GM19455 (cell line): ENCODE data around the gene NOL4L.

Experiments used
- ATAC-seq: cut with Tn5 transposase; IDR thresholded peaks from one replicate; pipeline ENCODE4 v1.9.1; 2021; ENCODE audit not compliant: unreplicated experiment

NOL4L gene

DNA sequence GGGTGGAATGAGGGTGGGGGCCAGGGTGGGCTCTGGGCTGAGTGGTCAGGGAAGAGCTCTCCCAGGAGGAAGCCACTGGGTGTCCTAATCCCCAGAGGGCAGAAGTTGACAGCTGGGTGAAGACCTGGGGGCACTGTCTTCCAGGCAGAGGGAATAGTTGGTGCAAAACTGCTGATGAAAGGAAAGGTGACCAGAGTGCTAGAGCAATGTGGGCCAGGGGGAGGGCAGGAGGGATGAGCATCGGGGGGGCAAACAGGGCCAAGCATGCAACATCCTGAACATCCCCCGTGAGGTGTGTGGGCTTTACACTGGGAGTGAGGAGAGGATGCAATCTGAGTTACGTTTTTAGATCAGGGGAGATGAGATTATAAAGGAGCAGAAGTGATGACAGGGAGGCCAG lies 97.8 kb downstream of the NOL4L start:
- ATAC-seq: no peak

DNA sequence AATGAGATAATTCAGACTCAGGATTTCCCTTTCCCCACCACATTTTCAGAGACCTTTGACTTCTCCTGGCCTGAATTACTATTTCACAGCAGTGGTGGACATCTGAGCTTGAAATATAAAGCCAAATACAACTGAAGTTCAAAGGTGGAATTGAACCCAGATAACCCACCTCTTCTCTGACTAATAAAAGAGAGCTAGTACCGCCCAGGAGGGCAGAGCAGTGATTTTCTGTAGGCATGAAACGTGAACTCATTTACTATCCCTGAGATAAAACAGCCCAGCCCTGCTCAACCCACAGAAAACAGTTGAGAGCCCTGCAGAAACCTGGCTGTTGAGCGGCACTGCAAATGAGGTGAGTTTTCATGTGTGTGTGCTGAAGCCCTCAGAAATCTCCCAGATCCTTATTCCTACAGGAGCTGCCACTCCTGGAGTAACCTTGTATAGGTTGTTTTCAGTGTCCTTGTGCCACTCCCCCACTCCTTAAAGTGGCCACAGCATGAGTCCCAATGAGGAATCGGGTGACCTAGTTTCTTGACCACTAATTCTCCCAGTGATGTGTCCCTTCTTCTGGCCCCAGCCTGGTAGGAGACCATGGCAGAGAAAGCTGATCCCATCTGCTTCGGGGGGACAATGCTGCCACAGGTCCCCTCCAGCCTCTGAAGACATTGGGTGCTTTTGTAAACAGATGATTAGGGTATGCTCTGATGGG lies 99.2 kb downstream of the NOL4L start:
- ATAC-seq: no peak

DNA sequence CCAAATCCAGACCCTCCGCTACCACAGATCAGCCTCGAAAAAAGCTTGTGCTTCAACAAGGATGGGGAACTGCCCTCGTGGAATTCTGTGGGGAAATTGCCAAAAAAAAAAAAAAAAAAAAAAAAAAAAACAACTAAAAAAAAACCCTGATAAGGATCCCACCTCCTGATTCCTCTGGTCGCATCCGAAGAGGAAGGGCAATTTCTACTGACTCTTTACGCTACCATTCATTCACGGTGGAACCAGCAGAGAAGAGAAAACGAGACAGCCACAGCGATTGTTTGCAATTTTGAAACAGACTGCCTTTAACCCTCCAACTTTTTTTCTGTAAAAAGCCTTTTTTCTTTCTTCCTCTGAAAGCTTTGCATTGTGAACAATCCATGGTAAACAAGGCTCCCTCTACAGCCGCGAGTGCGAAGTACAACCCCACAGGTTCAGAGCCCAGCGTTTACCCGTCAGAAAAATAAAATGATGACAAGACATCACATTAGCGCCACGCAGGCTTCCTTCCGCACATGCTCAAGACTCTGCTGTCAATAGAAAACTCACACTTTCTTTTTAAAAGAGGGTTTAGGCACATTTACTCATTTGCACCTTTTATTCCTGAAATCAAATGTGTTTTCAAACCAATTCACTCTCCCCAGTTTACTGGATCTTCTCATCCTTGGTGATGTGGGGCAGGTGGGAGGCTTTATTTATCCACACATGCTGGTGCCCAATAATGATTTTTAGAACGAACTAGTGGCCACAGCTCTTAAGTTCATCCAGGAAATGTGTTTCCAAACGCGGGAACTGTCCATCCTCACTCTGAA lies 100.0 kb downstream of the NOL4L start:
- ATAC-seq: no peak

DNA sequence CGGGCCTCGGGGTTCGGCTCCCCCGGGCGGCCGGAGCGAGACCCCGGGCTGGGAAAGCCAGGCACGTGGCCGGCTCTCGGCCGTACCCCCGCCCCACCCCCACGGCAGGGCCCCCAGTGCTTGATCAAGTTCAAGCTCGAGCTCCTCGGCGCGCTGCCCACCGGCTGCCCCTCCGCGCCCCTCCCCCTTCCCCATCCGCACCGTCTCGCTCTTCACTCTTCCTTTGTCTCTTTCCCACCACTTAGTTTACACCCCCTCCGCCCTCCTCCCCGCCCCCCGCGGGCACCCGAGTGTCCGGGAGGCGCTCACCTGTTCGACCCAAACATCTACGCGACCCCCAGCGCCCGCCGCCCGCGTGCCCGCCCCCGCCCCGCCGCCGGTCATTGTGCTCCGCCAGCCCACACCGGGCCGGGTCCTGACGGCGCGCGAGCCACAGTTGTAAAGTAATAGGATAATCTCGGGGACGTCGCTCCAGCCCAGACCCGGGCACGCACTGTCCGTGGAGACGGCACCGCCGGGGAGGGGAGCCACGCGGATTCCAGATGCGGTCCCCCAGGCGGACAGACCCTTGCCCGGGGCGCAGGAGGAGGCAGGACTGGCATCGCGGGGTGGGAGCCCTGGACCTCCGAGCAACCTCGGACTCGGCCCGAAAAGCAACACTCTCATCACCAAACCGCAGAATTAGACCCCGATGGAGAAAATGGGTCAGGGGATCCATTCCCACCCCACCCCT lies 100.7 kb downstream of the NOL4L start:
- no peak for ATAC-seq

DNA sequence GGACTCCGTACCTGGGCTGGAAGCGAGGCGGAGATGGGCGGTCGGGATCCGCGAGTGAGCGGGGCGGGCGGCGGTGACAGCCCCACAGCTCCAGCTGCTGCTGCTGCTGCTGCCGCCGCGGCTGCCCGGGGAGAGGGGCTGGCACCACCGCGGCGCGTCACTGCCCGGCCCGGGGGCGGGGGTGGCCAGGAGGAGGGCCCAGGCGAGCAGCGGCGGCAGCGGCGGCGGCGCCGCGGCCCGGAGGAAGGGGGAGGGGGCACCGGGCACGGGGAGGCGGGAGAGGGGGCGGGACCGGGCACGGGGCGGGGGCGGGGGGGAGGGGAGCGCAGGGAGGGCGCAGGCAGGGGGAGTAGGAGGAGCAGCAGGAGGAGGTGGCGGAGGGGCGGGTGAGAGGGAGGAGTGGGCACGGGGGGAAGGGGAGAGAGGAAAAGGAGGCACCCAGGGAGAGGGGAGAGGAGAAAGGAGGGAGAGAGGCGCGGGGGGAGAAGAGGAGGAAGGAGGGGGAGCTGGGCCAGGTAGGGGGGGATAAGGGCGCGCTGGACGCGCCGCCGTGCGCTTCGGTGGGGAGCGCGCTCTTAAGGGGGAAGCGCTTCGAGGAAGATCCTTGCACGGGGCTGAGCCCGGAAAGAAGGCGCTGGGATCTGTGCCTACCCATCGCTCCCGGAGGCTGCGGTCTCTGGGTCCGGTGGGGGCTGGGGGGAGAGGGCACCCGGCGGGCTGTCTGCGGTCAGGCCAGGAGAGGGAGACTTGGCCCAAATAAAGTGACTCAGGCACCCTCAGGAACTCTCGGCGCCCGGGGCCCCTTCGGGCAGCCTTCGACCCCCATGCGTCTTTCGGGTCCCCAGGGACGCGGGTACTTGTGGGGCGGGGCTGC lies 101.5 kb downstream of the NOL4L start:
- no peak for ATAC-seq

DNA sequence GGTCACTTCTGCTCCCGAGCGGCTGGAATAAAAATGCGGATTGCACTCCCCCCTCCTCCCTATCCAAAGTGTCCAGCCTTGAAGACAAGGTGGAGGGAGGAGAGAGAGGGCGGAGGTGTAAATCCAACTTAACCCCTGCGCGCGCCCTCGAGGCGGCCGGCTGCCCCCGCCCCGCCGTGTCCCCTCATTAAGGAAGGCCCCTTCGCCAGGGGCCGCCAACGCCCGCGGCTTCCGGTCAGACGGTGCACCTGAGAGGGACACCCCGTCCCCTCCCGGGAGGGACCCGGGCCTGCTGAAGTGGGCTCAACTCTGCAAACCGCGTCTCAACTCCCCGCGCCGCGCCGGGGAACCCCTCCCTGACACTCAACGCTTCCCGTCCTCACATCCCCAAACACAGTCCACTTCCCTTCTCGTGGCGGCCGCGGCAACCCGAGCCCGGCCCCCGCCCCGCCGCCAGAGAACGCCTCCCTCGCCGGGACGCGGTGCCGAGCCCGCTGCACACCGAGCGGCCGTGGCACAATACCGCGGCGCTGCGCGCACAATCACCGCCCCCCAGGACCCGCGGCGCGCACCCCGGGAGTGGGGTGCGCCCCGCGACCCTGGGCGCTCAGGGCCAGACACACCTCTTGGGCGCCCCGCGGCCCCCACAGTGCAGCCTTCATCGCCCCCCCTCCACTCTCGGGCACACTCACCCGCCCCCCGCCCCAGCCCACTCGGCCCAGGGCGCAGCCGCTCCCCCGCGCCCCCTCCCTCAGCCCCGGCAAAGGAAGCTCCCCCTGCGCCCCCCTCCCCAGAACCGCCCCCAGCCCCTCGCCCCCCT lies 102.5 kb downstream of the NOL4L start:
- no peak for ATAC-seq

DNA sequence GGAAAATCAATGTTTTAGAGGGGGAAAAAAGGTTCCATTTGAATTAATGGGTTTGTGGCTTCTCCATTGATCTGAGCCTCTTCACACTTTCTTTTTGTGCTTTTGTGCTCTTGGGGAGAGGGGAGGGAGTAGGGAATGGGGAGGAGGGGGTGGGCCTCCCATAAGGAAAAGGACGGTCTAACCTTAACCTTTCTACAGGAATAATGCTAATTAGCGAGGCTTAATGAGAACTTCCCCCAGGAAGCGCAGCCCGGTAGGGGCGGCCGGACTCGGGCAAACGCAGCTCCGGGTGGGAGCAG lies 103.0 kb downstream of the NOL4L start:
- no peak for ATAC-seq

DNA sequence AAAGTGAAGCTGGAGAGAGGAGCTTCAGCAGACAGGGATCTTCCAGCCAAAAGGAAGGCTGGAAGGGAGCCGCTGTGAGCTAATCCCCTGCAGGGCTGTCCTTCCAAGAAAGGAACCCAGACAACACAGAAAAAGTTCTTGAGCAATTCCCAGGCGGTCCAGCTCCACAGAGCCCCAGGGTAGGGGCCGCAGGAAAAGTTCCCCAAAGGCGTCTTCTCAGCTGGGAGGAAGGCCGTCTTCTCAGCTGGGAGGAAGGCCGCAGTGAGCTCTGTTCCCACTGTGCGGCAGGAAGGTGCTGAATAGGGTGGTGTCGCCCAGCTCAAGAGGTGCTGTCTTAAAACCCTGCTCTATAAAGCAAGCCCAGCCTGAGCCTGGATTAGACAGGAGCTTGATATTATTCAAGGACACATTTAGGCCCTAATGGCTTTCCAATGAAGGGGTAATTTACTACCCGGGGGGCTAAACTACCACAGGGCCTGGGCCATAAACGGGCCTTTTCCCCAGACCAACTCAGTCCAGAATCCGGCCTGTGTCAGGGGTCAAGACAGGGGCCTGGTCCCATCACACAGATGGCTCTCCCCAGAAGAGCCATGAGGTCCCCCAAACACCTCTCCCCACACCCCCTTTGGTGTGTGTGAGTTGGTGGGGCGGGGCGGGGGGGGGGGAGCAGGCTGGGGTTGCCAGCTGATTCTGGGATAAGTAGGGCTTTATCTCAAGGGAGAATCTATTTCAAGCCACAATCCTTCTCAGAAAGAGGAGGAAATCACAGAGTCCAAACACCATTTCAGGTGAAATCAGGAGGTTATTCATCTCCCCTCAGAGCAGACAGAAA lies 103.6 kb downstream of the NOL4L start:
- no peak for ATAC-seq

DNA sequence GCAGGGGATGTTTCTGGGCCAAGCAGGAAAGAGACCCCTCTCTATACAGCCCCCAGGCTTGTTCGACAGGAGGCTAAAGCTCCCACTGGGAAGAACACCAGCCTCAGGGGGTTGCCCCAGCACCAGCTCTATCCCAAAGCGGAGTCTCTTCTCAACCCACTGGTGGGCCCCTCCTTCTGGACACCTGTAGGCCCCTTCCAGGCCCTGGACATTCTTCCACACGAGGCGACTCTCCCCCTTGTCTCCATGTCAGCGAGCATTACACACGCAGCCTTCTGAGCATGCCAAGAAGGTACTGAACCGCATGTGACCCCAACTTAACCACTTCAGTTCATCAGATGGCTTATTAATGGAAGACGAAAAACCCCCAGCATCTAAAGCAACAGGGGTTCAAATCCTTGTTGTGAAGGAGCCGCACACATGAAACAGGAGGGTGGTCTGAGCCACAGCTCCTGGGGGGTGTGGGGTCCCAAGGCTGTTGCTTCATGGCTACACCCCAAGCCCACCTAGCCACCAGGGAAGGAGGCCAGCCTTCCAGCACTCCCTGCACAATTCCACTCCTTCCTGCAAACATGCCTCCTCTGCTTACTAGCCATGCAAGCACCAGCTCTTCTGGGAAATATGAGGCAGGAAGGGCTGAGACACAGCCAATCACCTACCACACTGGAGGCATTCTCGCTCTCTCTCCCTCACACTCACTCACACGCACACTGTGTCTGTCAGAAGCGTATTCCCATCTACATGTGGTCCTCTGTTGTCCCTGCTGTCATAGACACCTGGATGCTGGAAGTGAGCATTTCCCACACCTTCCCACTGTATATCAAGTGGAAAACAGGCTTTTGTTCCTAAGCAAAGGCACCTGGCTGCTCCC lies 104.5 kb downstream of the NOL4L start:
- no peak for ATAC-seq

DNA sequence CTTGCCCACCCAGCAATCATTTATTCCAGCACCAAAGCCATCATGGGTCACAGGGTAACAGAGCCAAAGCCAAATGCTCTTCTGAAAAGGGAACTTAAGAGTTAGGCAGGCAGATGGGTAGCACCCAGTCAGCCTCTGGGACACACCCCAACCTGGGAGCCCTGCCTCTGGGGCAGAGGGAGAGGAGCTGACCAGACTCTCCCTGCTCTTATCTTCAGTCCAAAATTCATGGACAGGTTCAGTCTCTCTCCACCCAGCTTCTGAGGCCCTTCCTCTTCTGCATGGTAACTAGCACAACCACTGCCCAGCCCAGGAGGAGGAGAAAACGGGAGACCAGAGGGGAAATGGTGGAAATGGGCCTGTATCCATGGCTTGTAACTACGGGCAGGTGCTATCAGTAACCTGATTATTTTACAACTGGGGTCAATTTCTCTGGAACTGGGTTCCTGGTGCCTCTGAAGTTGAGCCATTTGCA lies 105.4 kb downstream of the NOL4L start:
- ATAC-seq: no peak

DNA sequence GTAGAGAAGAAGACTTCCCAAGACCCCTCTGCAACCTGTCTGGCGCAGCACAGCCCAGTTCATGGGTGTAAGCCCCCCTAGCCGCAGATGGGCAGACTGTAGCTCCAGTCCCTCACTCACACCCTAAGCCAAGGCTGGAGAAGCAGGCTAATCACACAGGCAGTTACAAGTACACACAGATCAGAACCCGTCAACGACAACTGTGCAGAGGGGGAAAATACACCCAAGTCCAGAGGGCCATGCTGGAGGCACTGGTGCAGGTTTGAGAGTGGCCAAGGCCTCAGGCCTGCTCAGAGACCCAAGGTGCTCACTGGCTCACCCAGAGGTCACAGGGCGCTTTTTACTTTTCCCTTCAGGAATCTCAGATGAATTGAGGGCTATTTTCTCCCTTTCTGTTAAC lies 106.1 kb downstream of the NOL4L start:
- ATAC-seq: no peak

DNA sequence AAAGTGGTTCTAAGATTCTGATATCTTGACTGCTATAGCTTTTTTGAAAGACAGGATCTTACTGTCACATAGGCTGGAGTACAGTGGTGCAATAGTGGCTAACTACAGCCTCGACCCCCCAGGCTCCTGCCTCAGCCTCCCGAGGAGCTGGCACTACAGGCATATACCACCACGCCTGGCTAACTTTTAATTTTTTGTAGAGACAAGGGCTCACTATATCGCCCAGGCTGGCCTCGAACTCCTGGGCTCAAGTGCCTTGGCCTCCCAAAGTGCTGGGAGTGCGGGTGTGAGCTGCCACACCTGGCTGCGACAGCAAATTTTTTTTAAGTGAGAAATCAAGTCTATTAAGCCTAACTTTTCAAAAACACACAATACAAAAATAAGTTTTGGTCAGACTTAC lies 106.6 kb downstream of the NOL4L start:
- no peak for ATAC-seq

DNA sequence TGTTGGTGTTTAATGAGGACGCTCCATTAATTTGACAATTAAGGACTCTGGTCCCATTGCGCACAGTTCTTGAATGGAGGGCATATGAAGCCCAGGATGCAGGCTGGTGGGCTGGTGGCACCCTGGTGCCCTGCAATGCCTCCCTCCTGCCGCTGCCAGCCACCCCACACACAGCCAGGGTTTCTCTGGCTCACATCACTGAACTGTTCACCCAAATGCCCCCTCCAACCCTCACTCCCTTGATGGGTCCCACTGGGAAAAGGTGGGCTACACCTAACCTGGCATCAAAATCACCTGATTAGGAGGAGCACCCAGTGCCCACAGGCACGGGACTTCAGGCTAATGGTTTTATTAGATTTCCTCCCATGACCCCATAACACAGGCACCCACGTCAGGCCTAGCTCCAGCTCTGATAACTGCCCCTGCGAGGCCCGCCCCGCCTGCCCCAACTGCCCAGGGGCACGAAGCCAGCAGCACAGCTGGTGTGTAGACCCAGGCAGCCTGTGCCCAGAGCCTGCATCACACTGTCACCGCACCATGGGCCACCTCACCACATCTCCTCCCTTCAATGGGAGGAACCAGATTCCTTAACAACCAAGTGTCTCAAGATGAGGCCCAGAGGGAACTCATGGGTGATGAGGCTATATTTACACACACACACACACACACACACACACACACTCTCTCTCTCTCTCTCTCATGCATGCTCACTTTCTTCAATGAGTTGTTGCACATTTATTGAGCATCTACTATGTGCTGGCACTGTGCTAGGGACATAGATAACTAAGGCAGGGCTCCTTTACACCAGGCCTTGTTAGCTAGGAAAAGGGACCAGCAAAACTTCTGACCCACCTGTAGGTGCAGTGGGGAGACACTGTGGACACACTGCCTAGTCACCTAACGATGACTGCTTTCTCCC lies 107.3 kb downstream of the NOL4L start:
- ATAC-seq: no peak

DNA sequence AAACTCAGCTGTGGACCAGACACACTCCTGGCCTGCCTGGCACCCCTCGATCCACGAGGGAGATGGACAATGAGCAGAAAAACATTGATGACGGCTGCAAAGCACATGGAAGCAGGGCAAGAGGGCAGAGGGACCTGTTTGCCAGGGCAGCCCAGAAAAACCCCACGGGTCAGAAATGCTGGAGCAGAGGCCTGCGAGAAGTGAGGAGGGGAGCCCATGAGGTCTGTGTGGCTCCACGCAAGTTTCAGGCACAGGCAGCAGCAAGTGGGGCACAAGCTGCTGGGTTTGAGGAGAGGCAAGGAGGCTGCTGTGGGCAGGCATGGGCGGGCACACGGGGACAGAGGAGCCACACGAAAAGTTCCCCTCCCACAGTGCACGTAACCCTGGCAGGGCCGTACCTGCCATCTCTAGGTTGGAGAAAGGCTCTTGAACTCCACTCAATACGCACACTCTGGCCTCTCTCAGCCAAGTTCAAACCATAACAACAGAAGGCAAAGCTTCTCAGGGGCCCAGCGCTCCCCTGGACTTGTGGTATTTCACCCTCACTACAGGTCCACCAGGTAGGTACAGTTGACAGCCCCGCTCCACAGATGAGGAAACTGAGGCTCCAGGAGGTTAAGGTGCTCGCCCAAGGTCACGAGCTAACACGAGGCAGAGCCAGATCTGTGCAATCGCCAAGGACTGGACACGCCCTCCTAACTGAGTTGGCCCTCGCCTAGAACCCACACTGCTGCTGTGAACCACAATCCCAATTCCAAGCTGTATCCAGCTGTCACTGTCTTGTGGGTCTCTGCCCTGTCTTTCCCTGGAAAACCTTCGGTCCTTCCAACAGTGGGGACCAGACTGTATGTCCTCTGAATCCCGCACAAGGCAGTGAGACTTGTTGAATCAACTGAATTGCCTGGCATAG lies 108.2 kb downstream of the NOL4L start:
- no peak for ATAC-seq

DNA sequence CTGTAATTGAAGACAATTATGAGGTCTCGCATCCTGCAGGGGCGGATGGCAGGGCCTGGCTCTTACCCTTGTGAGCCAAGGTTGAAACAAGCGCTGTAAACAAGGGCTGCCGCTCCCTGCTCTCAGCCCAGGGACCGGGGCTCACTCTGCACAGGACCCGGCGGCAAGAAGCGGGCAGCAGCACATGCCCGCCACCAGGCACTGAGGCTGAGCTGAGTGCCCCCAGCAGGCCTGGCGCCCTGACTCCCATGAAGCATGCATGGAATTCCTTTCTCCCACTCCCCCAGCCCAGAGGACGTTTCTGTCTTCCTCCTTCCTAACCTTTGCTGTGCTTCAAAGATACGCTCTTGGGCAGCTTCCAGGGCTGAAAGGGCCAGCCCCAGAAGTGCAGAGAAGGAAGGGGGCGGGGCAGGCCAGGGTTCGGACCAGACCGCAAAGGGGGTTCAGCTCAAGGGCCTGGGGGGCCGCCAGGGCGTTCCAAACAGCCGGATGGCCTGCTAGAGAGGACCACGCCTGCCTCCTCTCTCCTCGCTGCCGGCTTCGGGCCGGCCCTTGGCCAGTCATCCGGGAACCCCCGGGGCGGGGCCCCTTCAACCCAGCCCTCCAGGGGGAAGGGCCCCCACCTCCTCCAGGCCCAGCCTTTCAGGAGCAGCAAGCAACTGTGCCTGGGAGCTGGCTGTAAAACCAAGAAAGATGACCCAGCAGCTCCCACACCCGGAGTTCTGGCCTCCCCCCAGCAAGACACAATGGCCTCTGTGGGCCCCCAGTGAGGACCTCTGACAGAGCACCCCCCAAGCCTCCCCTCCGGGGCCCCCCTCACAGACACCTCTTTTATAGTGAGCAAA lies 109.9 kb downstream of the NOL4L start:
- ATAC-seq: no peak

DNA sequence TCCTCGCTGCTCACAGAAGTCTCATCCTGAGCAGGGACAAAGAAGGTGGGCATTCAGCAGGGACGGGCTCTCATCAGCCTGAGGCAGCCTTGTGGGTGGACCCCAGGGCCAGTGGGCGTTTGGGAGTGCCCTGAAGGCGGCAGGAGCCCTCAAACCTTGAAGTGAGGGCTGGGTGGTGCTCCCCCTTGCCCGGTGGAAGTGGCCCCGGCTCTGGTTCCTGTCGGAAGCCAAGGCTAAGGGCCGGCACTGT lies 110.5 kb downstream of the NOL4L start:
- ATAC-seq: no peak
